ENCODE results near the gene ARL15. TPM values are rescaled to one million over a fixed set of nuclear protein-coding genes. Genes with fewer than 3 reads are reported as not detected.

ARL15 gene
- polyA plus RNA-seq, 6 donors from 2014 or later: 16.1 to 27.1 (median 21.2) TPM

- peaks cover 0 to 6% of the 10 kb centered on the region in 2 donors for H3K36me3 Mint-ChIP-seq
- no peak overlapping the region for H3K4me3 Mint-ChIP-seq
- H3K9me3 Mint-ChIP-seq: no peaks in the 10 kb centered on the region
- H3K27me3 Mint-ChIP-seq: no peaks in the 10 kb centered on the region
- DNase-seq (peak; percentile 11), ATAC-seq (ENCODE audit: low read depth in 2 of 2) (no peak)
- no peak overlapping the region for H3K27ac Mint-ChIP-seq
- H3K4me1 Mint-ChIP-seq: peaks cover 7 to 11% (median 9%) of the 10 kb centered on the region in 3 donors
Observed at GRCh38 chr5:54243483-54244080, 66.8 kb downstream of the ARL15 start.

DNA sequence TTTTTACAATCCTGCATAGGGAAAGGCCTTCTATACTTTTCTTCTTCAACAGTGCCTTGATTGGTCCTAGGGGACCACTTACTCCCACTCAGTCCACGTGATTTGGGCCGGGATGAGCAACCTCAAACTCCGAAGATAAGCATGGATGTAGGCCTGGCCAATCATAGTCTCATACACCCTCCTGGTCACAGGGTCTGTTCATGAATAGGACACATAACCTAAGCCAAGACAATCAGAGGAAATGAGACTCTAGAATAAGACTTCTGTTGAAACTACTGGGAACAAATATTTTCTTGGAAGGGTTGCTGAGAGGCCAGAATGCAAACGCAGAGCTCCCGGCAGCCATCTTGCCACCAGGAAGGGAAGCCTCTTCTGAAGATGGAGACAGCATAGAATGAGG lies 68.1 kb downstream of the ARL15 start:
- Mint-ChIP-seq H3K9me3 (no peaks in the 10 kb centered on the region), H3K27ac (no peak overlapping the region), H3K4me3 (no peak overlapping the region), H3K36me3 (peaks cover 0 to 6% of the 10 kb centered on the region in 2 donors), H3K27me3 (no peaks in the 10 kb centered on the region), H3K4me1 (peaks cover 12% of the 10 kb centered on the region in 3 donors)
- DNase-seq: no peak
- no peak for ATAC-seq (ENCODE audit: low read depth in 2 of 2)

GRCh38 chr5:54234304-54234933 lies 76.0 kb downstream of the ARL15 start:
- H3K4me3 Mint-ChIP-seq: no peak overlapping the region
- peaks cover 22 to 28% (median 23%) of the 10 kb centered on the region in 3 donors for H3K4me1 Mint-ChIP-seq
- H3K27ac Mint-ChIP-seq: peak overlapping the region in 1 of 6 donors; percentile 10
- H3K27me3 Mint-ChIP-seq: no peaks in the 10 kb centered on the region
- no peaks in the 10 kb centered on the region for H3K9me3 Mint-ChIP-seq
- no peaks in the 10 kb centered on the region for H3K36me3 Mint-ChIP-seq
- ATAC-seq (ENCODE audit: low read depth in 2 of 2) (no peak), DNase-seq (no peak)

DNA sequence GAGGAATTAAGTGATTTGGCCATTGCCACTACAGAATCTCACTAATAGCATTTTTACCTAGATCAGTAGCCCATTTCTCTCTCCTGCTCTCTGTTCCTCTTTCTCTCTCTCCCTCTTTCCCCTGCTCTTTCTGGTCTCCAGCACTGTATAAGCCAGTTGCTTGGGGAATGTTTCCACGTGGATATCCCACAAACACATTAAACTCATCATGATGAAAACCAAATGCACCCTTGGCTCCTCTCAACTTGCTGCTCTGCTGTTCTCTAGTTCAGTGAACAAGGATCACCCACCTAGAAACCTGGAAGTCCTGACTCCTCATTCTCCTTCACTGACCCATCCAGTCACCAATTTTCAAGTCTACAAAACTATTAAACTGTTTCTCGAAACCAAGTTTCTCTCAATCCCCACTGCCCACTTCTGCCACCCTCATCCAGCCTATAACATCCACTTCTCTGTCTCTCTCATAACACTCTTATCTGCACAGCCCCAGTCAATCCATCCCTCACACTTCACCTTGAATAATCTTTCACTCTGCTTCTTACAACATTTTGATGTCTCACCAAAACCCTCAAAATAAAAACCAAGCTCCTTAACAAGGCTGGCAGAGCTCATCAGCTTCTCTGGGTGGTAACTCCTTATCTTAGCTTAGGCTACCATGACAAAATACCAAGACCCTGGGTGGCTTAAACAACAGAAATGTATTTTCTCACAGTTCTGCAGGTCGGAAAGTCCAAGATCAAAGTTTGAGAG lies 79.3 kb downstream of the ARL15 start:
- Mint-ChIP-seq H3K27ac (no peak overlapping the region), H3K27me3 (no peaks in the 10 kb centered on the region), H3K4me3 (no peak overlapping the region), H3K36me3 (no peaks in the 10 kb centered on the region), H3K9me3 (no peaks in the 10 kb centered on the region), H3K4me1 (peaks cover 31 to 33% (median 31%) of the 10 kb centered on the region in 3 donors)
- DNase-seq: no peak
- ATAC-seq (ENCODE audit: low read depth in 2 of 2): no peak

DNA sequence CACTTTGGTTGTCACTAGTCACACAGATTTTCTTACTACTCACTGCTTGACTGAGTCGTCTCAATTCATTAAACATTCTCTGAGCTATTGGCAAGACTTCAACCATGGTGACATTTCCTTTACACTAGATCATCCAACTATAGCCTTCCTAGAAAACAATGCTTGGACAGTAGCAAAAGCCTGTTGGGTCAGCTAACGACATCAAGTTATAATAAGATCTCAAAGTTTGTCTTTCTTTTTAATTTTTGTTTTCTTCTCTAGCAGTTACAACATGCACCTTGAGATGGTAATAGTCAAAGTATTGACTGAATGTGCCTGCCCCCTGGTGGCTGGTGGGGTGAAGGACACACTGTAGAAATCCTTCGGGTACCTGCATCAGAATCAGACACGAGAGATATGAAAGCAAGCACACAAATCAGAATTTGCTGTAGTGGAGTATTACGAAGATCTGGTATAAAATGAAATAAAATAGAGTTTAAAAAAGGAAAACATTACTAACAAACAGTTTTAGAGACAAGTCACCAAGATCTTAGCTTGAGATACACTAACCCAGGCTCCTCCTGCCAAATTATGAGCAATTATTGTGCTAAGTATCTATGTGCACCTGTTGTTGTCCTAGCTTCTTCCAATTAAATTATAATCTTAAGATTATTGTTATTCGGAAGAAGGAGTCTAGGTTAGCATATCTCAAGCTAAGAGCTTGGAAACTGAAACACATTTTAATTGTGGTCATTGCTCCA lies 81.2 kb downstream of the ARL15 start:
- ATAC-seq (ENCODE audit: low read depth in 2 of 2): peak; percentile 64 to 82
- peak; percentile 50 for DNase-seq
- H3K4me1 Mint-ChIP-seq: peaks cover 37 to 43% (median 42%) of the 10 kb centered on the region in 3 donors
- no peak overlapping the region for H3K4me3 Mint-ChIP-seq
- no peak overlapping the region for H3K27ac Mint-ChIP-seq
- H3K27me3 Mint-ChIP-seq: no peaks in the 10 kb centered on the region
- H3K9me3 Mint-ChIP-seq: no peaks in the 10 kb centered on the region
- H3K36me3 Mint-ChIP-seq: peaks cover 3 to 10% of the 10 kb centered on the region in 2 donors

DNA sequence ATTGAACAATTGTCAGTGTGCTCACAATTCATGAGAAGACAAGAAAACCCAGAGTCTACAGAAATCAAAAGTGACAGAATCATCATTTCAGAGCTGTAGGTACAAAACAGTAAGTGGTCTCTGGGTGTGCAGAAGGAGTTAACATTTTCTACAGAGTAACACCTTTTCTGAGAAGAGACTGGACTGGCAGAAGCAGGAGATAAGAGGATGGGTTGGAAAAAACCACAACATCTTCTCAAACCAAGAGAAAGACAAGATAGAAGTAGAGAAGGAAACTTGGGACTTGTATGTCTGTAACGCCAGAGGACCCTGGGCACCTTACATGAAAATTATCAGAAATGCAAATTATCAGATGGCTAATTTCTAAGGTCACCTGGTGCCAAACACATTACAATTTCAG lies 82.6 kb downstream of the ARL15 start:
- no peak for ATAC-seq (ENCODE audit: low read depth in 2 of 2)

GRCh38 chr5:54227109-54227508 lies 83.3 kb downstream of the ARL15 start:
- Mint-ChIP-seq H3K27me3 (no peaks in the 10 kb centered on the region), H3K9me3 (no peaks in the 10 kb centered on the region), H3K36me3 (peaks cover 3 to 10% of the 10 kb centered on the region in 2 donors), H3K4me1 (peaks cover 37 to 47% (median 42%) of the 10 kb centered on the region in 3 donors), H3K4me3 (no peak overlapping the region), H3K27ac (no peak overlapping the region)
- DNase-seq: no peak
- no peak for ATAC-seq (ENCODE audit: low read depth in 2 of 2)

More for the DNA sequence above, 82.6 kb downstream of the ARL15 start:
- no peak overlapping the region for H3K4me3 Mint-ChIP-seq
- H3K27ac Mint-ChIP-seq: no peak overlapping the region
- peaks cover 3 to 10% of the 10 kb centered on the region in 2 donors for H3K36me3 Mint-ChIP-seq
- peaks cover 37 to 50% (median 42%) of the 10 kb centered on the region in 3 donors for H3K4me1 Mint-ChIP-seq
- H3K9me3 Mint-ChIP-seq: no peaks in the 10 kb centered on the region
- DNase-seq: no peak
- no peaks in the 10 kb centered on the region for H3K27me3 Mint-ChIP-seq

- Mint-ChIP-seq H3K27ac (peak overlapping the region in 2 of 6 donors; percentile 11 to 39), H3K4me1 (peaks cover 34 to 41% (median 39%) of the 10 kb centered on the region in 3 donors), H3K9me3 (no peaks in the 10 kb centered on the region), H3K4me3 (peak overlapping the region in 1 of 8 donors; percentile 55), H3K36me3 (peaks cover 3 to 10% of the 10 kb centered on the region in 2 donors), H3K27me3 (no peaks in the 10 kb centered on the region)
- ATAC-seq (ENCODE audit: low read depth in 2 of 2) (no peak), DNase-seq (no peak)
Observed at GRCh38 chr5:54226215-54226614, 84.2 kb downstream of the ARL15 start.

DNA sequence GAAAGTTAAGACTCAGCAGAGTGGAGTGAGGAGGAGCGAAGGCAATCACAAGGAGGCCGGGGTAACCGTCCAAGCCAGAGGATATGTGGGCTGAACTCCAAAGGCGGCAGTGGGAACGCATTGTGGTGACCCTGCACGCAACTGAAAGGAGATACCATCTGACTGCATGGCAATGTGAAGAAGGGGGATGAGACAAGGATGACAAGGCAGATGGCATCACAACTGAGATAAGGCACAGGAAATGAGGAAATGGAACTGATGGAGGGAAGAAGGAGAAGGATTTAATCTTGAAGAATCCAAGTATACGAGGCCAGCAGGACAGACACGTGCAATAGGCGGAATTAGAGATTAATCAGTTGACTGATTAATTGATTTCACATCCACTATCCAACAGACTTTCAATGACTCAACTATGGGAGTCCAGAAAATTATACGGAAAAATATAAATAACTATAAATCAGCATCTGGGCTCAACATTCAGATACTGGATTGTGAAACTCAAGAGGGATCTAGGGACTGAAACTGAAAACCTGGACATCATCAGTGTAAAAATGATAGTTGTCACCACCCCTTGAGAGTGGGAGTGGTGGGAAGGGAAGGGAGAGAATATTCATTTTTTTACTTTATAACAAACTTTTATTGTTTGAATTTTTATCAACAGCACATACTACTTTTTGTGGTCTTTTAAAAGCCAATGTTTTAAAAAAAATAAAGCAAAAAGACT lies 86.1 kb downstream of the ARL15 start:
- Mint-ChIP-seq H3K9me3 (no peaks in the 10 kb centered on the region), H3K4me1 (peaks cover 22 to 34% (median 29%) of the 10 kb centered on the region in 3 donors), H3K4me3 (no peak overlapping the region), H3K27ac (peak overlapping the region in 1 of 6 donors; percentile 46), H3K36me3 (peaks cover 3 to 10% of the 10 kb centered on the region in 2 donors), H3K27me3 (no peaks in the 10 kb centered on the region)
- ATAC-seq (ENCODE audit: low read depth in 2 of 2) (no peak), DNase-seq (no peak)

DNA sequence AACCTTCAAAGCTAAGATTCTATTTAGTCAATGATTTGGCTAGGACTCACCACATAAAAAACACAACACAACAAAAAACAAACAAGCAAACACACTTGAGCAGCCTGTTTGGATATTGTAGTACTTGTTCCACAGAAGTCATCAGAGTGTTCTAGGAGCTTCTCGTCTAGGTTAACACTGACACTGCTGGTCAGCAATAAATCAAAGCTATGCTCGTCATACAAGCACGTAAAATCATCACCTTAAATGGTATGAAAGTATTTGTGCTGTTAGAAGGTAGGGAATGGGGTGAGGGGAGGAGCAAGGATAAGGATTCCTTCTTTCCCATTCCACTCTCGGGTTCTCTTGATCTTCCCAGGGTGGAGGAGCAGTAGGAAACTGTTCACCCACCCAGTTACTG lies 88.0 kb downstream of the ARL15 start:
- no peaks in the 10 kb centered on the region for H3K27me3 Mint-ChIP-seq
- H3K9me3 Mint-ChIP-seq: no peaks in the 10 kb centered on the region
- H3K4me1 Mint-ChIP-seq: peaks cover 15 to 26% (median 21%) of the 10 kb centered on the region in 3 donors
- no peak overlapping the region for H3K4me3 Mint-ChIP-seq
- ATAC-seq (ENCODE audit: low read depth in 2 of 2) (no peak), DNase-seq (no peak)
- H3K36me3 Mint-ChIP-seq: peaks cover 3 to 10% of the 10 kb centered on the region in 2 donors
- no peak overlapping the region for H3K27ac Mint-ChIP-seq

DNA sequence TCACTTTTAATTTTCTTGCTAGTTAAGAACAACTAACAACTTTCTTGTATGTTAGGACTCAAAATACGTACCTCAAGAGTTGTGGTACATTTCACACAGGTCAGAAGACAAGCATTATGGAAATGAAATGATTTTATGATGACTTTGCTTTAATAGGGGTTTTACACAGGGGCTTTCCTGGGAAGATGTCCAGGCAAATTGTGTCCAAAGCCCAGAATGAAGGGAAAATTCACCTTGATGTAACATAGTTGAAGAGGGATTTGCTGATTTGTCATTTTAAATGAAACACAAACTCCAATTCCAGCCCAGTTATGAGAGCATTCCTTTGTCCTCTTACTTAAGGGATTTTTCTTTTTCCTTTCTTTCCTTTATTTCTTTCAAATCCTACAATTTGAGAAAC lies 89.2 kb downstream of the ARL15 start:
- no peaks in the 10 kb centered on the region for H3K9me3 Mint-ChIP-seq
- peak overlapping the region in 1 of 6 donors; percentile 8 for H3K27ac Mint-ChIP-seq
- no peak overlapping the region for H3K4me3 Mint-ChIP-seq
- H3K27me3 Mint-ChIP-seq: no peaks in the 10 kb centered on the region
- peaks cover 3 to 10% of the 10 kb centered on the region in 2 donors for H3K36me3 Mint-ChIP-seq
- ATAC-seq (ENCODE audit: low read depth in 2 of 2) (no peak), DNase-seq (no peak)
- H3K4me1 Mint-ChIP-seq: peaks cover 8 to 20% (median 13%) of the 10 kb centered on the region in 3 donors

DNA sequence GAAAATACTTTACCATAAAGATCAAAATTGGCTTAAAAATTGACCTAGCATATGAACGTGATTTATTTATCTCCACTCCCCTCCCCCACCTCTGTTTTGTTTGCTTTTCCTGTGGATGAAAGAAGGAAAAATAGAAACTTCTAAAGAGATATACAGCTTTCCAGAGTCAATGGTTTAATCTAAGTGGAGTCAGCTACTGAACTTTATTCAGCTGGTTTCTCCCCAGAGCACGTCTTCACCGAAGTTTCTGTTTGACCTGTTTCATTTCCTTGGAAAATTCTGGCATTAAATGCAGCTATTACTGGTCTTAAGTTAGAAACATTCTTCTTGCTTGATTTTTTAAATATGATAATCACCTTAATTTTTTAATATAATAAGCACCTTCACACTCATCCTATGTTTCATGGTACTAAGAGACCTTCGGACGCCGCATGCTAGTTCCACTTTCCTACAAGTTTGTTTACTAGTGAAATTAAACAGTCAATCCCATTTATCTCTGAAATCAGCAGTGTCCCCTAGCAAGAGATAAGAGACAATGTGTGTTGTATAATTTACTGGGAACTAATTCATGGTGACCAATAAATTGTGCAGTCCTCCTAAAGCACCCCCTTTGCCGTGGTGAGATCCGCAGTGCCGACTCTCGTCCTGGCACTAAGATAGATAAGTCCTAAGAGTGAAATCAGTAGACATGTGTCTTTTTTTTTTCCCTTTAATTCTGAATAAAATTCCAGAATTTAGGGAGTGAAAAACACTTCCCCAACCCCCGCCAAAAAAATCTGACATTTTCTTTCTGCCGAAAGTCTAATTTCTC lies 89.9 kb downstream of the ARL15 start:
- Mint-ChIP-seq H3K4me3 (no peak overlapping the region), H3K9me3 (no peaks in the 10 kb centered on the region), H3K4me1 (peaks cover 2 to 13% (median 6%) of the 10 kb centered on the region in 3 donors), H3K27ac (peak overlapping the region in 1 of 6 donors; percentile 27), H3K36me3 (peaks cover 1 to 6% of the 10 kb centered on the region in 2 donors), H3K27me3 (no peaks in the 10 kb centered on the region)
- DNase-seq (no peak), ATAC-seq (ENCODE audit: low read depth in 2 of 2) (no peak)
